Adipose tissue (tissue), 3 donors: ENCODE results near the gene WDR45. TPM values are rescaled to one million over a fixed set of nuclear protein-coding genes. Genes with fewer than 3 reads are reported as not detected.
"Not testable (repeated sequence)": the region's sequence is repeated elsewhere in the genome, so short reads cannot be mapped to it uniquely, and the experiment has no call there.

Experiments
- H3K27ac ChIP-seq: one replicate; pipeline ENCODE4 v1.5.1; 2013; ENCODE audit warnings: low read depth, low read length
- WGBS, 3 donors: extraction: QIAGEN DNeasy Blood & Tissue Kit; methylation state at CpG; one replicate each; pipeline ENCODE4 v1.1.7; 2013; 5-methylcytosine and 5-hydroxymethylcytosine counted together
- polyA plus RNA-seq, 3 donors: library from polyadenylated mRNA; stranded (reverse); fragments of 200-250 nt; gene quantifications; one replicate each; pipeline ENCODE4 v1.2.3, GENCODE V29; 2013
- donor health status: healthy with polysubstance abuse.
- donor health status: Bipolar disorder and iron deficiency.
- donor health status: healthy.

Gene WDR45
- polyA plus RNA-seq: 10 to 100 TPM; 49.9 to 92.9 (median 88.5) TPM

DNA sequence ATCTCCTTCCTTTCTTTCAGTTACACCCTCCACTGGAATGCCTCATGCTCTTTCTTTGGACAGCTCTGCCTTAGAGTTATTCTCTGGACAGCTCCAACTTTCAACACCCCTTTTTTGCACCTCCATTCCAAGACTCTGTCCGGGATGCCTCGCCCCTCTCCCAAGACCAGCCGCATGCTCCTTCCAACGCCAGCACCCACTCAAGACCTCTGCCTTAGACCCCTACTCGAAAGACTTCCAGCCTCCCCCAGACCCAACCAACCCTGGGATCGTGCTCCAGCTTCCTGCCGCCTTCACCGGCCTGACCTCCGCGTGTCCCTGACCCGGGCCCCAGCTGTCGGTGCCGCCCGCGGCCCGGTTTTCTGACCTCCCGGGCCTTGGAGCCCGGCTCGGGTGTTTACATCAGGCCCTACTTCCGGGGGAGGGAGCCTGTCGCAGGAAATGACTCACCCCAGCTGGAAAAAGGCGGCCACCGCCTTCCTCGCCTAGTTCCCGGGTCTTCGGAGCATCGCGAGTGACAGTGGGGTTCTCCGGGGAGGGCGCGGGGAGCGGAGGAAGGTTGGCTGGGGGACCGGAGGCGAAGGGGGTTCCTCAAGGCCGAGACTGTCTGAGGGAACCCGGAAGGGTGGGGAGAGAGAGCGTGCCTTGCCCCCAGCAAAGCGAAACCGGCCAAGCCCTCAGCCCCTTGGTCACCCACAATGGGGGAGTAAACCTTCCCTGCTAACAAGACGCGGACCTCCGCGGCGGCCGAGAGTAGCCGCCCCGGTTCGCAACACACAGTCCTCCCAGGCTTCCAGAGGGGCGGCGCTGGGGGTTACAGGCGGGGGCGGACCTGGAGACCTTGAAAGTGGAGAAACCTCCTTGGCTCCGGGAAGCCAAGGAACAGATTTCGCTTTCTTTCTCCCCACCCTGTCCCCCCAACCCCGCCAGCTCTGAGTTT is at the start of gene WDR45:
Gene WDR45, minus strand, starts transcription at position 399 of the 940 bp plus-strand sequence. CDS start 1,792 bp downstream, outside the sequence.
- WGBS, 3 donors: 0 to 27% (median 1%) methylated on average over 36 to 55 of the region's 55 CpGs

DNA sequence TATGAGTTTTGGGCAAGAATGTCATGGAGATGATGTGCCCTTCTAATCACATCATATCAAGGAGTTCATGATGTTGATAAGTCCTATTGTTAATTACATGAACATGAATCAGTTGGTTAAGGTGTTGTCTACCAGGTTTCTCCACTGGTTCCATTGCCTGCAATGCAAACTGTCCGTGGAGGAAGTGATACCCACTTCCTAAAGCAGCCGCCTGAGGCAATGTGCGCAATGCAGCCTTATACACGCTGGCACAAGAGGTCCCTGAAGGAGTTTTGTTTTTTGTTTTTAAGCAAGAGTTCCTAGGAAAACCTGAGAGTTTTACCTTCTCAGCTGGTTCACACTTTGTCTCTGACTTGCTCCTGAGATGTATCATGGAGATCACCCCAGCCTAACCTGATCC is 49.7 kb upstream of the WDR45 start:
- 56 to 86% (median 63%) methylated on average over 4 of the region's 4 CpGs for WGBS, 3 donors
- H3K27ac ChIP-seq: no peak overlapping the region

More for the DNA sequence above, at the start of gene WDR45:
- no peak within 1 kb of the TSS for H3K27ac ChIP-seq

DNA sequence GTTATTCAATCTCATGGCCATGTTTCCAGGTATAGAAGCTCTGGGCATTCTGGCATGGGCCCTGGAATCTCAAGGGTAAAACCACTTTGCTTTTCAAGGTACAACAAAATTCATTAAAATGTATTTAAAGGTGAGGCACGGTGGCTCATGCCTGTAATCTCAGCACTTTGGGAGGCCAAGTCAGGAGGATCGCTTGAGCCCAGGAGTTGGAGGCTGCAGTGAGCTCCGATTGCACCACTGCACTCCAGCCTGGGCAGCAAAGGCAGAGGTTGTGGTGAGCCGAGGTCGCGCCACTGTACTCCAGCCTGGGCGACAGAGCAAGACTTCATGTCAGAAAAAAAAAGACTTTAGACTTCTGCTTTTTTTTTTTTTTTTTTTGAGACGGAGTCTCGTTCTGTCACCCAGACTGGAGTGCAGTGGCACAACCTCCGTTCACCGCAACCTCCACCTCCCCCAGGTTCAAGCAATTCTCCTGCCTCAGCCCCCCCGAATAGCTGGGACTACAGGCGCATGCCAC is 48.1 kb upstream of the WDR45 start:
- WGBS, 3 donors: 73 to 78% (median 77%) methylated on average over 9 to 13 of the region's 13 CpGs
- H3K27ac ChIP-seq: not testable (repeated sequence)

DNA sequence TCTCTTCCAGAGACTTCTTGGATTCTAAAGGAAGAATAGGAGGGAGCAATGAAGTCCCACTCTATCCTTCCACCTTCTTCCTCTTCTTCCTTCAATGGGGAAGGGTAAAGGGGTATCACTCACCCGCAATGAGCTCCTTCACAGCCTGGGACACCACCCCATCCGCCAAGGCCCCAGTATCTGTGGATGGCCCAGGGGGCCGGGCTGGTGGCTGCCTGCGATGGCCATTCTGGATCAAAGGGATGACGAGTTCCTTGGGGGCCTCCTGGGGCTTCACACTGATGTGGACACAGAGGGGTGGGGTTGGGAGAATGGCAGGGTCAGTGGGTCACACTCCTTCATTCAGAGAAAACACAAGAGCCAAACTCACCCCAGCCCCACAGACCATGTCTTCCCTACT is 42.8 kb upstream of the WDR45 start:
- 71 to 88% (median 75%) methylated on average over 4 to 5 of the region's 5 CpGs for WGBS, 3 donors
- H3K27ac ChIP-seq: no peak overlapping the region

DNA sequence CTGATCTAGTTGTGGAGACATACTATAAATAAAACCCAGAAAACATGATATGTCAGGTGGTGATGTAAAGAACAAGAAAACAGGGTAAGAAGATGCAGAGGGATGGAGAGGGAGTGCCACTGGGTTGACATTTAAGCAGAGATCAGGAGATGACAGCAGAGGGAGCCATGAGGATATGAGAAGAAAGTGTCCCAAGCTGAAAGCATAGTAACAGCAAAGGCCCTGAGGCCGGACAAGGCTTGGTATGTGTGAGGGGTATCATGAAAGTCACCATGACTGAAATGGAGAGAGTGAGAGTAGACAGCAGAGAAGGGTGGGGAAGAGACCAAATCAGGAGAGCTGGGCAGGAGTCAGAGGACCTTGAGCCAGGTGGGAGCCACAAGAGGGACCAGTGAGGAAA is 40.4 kb upstream of the WDR45 start:
- H3K27ac ChIP-seq: no peak overlapping the region
- 57 to 83% (median 68%) methylated on average over 1 of the region's 1 CpG for WGBS, 3 donors

GRCh38 chrX:49117581-49117980 is 37.9 kb upstream of the WDR45 start:
- no peak overlapping the region for H3K27ac ChIP-seq
- WGBS, 3 donors: 60 to 93% (median 66%) methylated on average over 2 to 6 of the region's 6 CpGs

DNA sequence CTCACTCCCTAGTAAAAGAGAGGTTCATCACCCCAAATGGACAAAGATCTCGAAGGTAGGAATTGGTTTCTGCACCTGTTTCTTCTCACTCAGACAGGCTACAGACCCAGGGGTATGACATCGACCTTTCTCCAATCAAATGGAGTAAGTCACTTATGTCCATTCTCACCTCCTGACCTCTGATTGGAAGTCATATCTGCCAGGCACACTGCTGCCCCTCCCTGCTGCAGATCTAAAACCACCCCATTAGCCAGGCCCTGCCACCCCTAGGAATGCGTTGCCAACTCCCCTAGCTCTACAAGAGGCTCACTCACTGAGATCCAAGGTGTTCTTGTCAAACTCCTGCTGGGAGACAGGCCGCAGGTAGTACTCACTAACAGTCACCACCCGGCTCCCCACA is 37.0 kb upstream of the WDR45 start:
- WGBS, 3 donors: 85 to 90% (median 86%) methylated on average over 5 of the region's 5 CpGs
- no peak overlapping the region for H3K27ac ChIP-seq

DNA sequence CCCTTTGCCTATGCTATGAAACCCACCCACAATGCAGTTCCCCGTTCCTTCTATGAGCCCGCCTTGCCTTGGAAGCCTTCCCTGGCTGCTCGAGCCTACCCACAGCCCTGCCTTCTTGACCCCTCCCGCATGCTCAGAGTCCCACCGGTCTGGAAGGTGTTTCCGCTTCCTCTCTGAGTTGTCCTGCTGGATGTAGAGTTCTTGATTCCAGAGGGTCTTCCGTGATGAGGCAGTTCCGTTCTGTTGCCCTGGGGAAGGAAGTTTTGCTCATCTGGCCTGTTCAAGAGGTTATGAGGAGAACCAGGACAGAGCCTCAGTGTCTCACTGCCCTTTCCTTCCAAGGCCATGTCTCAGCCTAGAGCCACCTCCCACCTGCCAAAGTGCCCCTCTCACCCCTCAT is 36.4 kb upstream of the WDR45 start:
- WGBS, 3 donors: 78 to 90% (median 86%) methylated on average over 6 to 8 of the region's 8 CpGs
- no peak overlapping the region for H3K27ac ChIP-seq

DNA sequence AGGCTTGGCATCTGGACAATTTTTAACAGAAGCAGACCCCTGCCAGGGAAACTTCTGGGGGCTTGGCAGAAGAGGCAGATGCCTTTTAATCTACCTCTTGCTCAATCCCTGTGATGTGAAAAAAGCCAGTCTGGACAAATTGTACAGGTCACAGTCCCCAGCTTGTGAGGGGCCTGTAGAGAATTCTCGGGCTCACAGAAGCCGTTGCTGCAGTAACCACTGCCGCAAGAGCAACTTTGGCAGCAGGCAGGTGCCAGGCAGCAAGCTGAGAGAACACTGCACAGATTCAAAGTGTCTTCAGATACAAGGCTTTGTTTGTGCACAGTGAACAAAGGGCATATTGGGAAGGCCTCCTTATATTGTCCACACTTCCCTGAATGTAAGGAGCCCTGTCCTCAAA is 32.1 kb upstream of the WDR45 start:
- WGBS, 3 donors: 67 to 72% (median 67%) methylated on average over 3 of the region's 3 CpGs
- H3K27ac ChIP-seq: no peak overlapping the region

DNA sequence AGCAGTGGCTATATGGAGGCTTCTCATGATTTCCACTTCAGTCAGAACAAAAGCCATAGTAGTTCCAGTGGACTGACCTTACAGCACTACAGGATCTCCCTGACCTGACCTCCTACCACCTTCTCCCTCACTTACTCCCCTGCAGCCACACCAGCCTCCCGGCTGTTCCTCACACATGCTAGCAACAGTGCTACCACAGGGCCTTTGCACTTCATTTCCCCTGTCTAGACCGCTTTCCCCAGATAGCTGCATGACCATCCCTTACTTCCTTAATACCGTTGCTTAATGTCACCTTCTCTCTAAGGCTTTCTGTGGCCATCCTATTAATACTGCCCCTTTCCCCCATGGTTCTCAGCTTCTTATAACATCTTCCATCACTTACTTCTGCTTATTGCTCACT is 30.7 kb upstream of the WDR45 start:
- H3K27ac ChIP-seq: no peak overlapping the region
- 74 to 92% (median 84%) methylated on average over 2 to 3 of the region's 3 CpGs for WGBS, 3 donors

DNA sequence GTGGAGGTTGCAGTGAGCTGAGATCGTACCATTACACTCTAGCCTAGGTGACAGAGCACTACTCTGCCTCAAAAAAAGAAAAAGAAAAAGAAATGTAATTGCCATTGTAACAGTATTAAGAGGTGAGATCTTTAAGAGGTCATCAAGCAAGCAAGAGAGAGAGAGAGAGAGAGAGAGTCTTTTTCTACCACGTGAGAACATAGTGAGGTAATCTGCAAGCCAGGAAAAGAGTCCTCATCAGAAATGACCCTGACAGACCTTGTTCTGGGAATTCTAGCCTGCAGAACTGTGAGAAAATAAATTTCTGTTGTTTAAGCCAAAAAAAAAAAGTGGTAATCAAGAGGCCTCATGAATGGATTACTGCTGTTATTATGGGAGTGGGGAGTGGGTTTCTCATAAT is 29.0 kb upstream of the WDR45 start:
- H3K27ac ChIP-seq: no peak overlapping the region
- 54 to 79% (median 69%) methylated on average over 2 of the region's 2 CpGs for WGBS, 3 donors

GRCh38 chrX:49106930-49107329 is 27.2 kb upstream of the WDR45 start:
- H3K27ac ChIP-seq: no peak overlapping the region
- WGBS, 3 donors: 39 to 51% (median 45%) methylated on average over 7 of the region's 7 CpGs

GRCh38 chrX:49106296-49106695 is 26.6 kb upstream of the WDR45 start:
- 88 to 95% (median 93%) methylated on average over 4 of the region's 4 CpGs for WGBS, 3 donors
- H3K27ac ChIP-seq: no peak overlapping the region

DNA sequence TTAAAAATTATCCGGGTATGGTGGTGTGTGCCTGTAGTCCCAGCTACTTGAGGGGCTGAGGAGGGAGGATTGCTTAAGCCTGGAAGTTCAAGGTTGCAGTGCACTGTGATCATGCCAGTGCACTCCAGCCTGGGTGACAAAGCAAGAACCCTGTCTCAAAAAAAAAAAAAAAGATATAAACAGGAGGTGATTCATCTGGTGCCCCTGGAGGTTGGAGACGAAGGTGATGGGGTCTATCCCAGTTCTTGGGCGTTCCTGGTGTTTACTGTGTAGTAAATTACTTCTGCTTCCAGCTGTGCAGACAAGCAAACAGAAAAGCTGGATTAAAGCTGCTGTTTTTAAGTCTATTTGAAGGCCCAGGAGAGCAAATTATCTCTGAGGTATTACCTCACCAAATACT is 23.9 kb upstream of the WDR45 start:
- H3K27ac ChIP-seq: no peak overlapping the region
- WGBS, 3 donors: 59 to 65% (median 59%) methylated on average over 3 of the region's 3 CpGs

DNA sequence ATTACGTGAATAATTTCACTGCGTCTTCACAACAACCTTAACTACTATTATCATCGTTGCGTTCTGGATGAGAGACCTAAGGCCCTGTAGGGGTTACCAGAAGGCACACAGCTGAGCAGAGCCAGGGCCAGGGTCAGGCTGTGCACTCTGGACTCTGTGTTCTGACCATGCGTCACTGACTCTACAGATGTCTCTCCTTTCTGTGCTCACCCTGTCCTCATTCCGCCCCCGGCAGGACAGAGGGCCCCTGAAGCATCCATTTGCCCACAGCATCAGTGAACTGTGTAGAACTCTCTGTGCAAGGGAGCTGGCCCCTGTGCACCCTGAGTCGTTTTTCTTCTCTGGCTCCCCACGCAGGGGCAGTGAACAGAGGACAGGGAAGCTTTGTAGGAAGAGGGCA is 22.5 kb upstream of the WDR45 start:
- WGBS, 3 donors: 77 to 85% (median 84%) methylated on average over 9 of the region's 9 CpGs
- no peak overlapping the region for H3K27ac ChIP-seq

DNA sequence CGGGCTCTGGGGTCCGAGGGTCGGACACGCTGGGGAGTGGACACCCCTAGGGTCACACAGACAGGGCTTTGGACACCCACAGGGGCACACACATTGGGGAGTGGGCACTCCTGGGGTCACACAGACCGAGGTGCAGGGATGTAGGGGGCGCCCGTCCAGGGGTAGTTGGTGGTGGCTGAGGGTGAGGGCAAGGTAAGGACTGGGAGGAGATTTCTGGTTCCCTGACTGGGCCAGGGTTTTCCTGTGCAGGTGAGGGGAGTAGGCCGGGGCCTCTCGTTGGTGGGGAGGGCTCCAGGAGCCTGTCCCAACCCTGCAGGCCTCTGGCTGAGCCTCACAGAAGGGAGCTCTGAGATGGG is 21.9 kb upstream of the WDR45 start:
- 7 to 42% (median 13%) methylated on average over 3 to 9 of the region's 9 CpGs for WGBS, 3 donors
- H3K27ac ChIP-seq: no peak overlapping the region

DNA sequence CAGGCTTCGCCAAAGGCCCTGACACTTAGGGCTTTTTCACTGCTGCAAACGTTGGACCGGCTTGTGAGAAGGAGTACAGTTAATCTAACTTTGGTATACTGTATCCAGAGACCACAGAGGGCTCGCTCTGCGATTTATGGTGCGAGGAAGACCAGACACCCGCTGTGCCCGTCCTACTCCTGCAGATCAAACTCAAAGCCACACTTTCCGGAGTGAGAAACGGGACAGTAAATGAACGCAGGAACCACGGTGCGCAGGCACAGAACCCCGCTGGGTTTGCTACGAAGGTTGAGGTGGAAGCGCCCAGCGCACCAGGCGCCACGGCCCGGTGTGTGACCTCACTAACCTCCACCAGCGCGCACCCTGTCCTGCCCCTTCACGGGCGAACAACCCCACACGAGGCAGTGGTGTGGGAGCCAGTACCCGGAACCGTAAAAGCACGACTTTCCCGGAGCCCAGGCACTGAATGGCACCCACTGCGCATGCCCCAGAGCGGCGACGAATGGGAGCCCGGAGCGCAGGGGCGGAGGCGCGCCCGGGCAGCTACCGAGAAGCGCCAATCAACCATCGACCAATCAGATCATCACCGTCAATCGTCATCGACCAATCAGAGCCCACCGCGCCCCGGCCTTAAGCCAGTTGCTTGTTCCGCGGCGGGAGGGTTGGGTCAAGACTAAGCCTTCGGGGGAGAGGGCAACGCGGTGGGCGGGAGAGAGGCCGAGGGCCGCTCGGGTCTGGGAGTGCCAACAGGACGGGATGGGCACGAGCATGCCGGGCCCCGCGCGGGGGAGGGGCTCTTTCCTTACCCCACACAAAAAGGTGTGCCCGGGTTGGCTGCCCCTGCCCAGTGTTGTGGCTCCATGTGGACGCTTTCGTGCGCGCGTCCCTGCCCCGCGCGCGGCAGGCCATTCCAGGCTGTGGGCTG is 21.3 kb upstream of the WDR45 start:
- WGBS, 3 donors: 0 to 41% (median 0%) methylated on average over 53 to 74 of the region's 74 CpGs
- no peak overlapping the region for H3K27ac ChIP-seq

DNA sequence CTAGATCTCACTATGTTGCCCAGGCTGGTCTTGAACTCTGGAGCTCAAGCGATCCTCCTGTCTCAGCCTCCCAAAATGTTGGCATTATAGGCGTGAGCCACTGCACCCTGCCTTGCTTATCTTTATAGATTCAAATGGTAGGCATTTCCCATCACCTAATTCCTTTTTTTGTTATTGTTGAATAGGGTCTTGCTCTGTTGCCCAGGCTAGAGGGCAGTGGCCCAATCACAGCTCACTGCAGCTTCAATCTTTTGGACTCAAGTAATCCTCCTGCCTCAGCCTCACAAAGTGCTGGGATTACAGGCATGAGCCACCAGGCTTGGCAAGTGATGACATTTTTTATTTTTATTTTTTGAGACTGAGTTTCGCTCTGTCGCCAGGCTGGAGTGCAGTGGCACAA is 16.7 kb upstream of the WDR45 start:
- 91 to 100% (median 100%) methylated on average over 4 of the region's 4 CpGs for WGBS, 3 donors
- no peak overlapping the region for H3K27ac ChIP-seq

GRCh38 chrX:49089553-49089952 is 9.9 kb upstream of the WDR45 start:
- no peak overlapping the region for H3K27ac ChIP-seq
- 80 to 85% (median 84%) methylated on average over 4 of the region's 4 CpGs for WGBS, 3 donors
